Urothelium cell line (cell line): ENCODE measurements around the gene WWOX.
"Not testable (repeated sequence)": the region's sequence is repeated elsewhere in the genome, so short reads cannot be mapped to it uniquely, and the experiment has no call there.

Experiments used
- DNase-seq: peaks from one replicate; pipeline ENCODE4 v3.0.0; 2011; ENCODE audit warnings: low spot score, mixed read lengths
- FAIRE-seq: peaks from 2 replicates; lab custom pipeline; 2011; peaks lifted over from hg19 to GRCh38; lab: Jason Lieb, UNC

Gene WWOX

DNA sequence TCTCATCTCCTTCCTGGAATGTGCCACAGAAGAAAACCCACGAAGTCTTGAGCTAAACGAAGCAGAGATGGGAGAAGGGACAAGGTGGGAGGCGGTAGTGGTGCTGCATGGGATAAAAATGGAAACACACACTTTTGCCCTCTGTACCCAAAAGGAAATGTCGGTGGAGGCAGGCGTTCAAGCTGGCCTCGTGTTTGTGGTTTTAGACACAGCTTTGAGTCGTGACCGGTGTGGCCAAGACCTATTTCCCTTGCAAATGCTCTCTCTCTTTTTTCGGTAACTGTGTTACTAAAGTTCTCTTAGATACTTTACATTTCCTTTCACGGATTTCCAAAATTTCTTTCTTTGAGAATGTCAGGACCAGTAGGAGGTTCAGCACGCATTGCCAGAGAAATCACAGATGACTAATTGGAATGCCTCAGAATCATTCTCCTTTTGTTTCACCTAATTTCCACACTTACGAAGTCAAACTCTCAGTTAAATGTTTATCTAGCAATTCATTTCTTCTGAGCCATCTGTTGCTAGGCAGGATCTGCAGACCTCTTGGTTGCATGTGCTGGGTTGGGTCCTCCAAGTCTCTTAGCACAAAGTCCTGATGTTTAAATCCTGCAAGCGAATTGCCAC is 1088.8 kb downstream of the WWOX start:
- FAIRE-seq (no peak), DNase-seq (no peak)

DNA sequence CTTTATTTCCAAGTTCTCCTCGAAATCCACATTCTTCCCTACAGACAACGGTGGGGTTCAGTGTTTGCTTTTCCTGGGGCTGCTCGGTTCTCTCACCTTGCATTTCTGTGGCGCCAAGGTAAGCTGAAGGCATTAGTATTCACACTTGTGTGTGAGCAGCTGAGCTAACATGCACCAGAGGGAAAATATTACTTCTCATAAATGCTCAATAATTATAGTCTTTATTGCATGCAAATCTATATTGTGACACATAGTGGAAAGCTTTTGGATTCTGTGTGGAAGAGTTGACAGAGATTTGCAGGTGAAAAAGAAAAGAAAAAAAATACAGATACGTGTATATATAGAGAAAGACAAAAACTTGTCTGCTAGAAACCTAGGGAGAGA is 1089.3 kb downstream of the WWOX start:
- DNase-seq: no peak

DNA sequence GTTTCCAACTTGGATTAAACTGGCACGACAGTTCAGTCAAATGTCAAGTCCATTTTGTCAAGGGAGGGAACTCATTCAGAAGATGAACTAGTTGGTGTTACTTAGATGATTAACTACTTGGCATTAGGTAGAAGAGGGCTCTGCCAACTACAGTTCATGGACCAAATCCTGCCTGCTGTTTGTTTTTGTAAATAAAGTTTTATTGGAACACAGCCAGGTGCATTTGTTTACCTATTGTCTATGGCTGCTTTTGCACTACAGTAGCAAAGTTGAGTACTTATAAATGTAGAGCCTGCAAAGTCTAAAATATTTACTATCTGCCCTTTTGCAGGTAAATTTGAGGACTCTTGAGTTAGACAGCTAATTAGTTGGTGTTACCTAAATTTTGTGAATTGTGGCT is 1091.1 kb downstream of the WWOX start:
- DNase-seq (no peak), FAIRE-seq (no peak)

More for the DNA sequence above, 1089.3 kb downstream of the WWOX start:
- no peak for FAIRE-seq

DNA sequence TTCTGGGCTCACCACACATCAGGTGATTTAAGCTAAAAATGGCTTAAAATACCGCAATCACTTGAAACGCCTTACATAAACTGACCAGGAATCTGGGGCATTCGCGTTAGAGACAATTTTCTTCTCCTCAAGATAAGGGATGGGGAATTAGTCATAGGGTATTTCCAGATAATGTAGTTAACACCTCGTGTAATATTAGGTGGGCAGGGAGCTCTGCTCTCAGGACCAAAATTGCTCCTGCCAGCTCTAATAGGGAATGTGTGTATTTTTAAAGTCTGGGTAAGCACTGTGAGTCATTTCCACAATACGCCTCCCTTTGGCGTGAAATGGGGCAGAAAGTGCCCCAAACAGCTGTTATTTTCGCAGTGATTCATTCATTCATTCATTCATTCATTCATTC is 1092.5 kb downstream of the WWOX start:
- FAIRE-seq (no peak), DNase-seq (peak; percentile 36)

DNA sequence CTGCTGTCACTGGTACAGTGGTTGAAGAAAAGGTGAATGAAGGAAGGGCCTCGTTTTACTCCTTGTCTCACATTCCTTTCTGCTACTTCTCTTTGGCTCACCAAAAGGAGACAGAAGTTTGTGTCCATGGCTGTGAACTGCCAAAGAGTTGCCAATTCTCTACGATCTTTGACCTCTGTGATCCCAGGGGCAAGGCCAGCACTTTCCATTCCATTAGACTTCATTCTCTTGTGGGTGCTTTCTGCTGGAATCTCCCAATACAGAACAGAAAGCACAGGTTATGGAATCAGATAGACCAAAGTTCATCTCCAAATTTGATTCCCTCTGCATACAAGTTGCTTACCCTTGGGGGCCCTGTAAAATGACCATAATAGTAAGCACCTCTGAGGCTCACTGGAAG is 1093.5 kb downstream of the WWOX start:
- no peak for DNase-seq
- no peak for FAIRE-seq

DNA sequence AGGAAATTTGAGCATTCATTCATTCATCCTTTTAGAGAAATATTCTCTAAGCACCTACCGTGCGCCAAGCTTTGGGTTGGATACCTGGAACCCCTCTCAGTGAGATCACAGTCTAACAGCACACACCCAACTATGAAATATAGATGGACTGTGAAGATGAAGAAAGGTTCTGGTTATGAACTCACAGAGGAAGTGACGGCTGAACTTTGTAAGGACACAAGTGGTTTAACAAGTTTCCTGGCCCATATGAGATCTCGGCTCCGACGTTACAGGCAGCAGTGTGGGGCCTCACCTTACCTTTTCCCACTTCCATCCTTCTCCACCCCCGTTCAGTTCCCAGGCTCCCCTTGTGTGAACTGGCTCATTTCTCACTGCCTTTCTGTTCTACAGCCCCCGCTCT is 1094.8 kb downstream of the WWOX start:
- no peak for DNase-seq

DNA sequence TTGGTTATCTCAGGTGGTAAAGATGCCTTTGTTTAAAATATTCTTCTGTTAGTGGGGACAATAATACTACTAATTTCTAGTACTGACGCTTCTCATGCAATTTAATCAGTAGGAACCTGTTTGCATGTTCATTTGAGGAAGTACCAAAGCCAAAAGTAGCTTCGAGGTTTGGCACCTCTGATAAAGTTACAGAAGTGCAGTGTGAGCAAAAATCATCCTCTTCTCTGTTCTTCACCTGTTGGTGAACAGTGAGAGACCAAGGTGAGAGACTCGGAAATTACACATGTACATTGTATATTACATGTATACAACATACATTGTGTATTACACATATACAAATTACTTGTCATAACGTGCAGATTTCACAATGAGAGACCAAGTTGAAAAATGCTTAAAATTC is 1096.5 kb downstream of the WWOX start:
- no peak for FAIRE-seq
- no peak for DNase-seq

More for the DNA sequence above, 1094.8 kb downstream of the WWOX start:
- FAIRE-seq: no peak

DNA sequence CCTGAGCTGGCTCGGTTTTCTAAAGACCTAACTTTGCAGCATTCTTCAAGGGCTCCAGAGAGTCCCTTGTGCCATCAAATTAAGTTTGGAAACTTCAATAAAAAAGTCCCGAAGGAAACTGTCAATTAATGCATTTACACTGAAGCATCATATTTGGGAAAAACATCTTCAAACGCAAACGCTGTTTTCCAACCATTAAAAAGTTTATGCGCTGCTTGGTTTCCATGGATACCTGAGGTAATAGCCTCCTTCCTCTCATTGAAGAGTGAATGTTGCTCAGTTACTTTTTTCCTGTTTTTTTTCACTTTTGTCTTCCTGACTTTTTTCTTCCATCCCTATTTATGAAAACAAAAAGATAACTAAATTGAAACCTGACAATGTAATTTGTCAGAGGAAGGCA is 1102.0 kb downstream of the WWOX start:
- DNase-seq (no peak), FAIRE-seq (no peak)

DNA sequence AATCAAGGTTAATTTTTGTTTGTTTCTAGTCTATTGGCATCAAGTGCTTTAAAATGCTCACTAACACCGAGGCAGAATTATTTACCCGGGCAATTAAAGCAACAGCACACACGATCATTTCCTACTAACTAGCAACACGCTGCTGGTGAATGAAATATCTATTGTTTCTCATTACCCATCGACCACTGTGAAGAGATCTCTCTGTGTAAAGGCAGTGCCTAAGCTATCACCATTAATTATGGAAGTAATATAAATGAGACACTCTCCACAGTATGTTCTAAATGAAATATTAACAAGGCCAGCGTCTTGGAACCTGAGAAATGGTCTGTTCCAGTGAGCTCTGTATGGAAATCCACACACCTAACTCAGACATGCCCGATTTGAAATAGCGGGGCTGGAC is 1103.5 kb downstream of the WWOX start:
- no peak for DNase-seq
- FAIRE-seq: no peak

DNA sequence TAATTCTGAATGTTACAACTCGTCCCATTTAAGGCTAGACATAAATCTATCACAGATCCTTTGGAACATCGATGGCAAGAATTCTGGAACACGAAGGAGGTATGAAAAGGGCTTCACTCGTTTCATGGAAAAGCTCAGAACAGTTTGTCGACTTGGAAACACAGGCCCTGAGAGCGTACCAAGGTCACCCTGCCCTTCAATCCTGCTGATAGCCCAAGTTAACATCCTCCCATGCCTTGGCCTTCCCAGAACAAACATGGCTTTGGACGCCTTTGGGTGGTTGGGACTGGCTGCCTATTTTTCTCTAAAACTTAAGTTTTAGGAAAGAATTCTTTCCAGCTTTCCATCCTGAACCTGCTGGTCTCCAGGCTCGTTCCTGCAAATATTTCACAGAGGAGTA is 1105.0 kb downstream of the WWOX start:
- DNase-seq: no peak
- FAIRE-seq: no peak

DNA sequence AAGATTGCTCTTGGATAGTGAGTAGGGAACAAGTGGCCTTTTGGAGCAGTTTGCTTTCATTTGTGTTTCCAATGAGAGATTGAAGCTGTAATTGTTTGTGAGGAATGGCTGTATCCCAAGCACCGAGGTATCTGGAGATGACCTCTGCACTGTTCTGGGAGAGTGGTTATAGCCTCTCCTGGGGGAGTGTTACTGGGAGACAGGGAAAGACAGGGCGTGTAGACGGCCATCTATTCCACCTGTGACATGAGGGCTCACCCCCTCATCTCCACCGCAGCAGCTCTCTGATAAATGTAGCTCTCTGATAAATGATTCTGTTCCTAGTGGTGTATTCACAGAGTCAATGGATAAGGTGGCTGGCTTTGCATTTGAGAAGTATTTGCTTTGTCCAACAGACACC is 1107.4 kb downstream of the WWOX start:
- DNase-seq (no peak), FAIRE-seq (no peak)

DNA sequence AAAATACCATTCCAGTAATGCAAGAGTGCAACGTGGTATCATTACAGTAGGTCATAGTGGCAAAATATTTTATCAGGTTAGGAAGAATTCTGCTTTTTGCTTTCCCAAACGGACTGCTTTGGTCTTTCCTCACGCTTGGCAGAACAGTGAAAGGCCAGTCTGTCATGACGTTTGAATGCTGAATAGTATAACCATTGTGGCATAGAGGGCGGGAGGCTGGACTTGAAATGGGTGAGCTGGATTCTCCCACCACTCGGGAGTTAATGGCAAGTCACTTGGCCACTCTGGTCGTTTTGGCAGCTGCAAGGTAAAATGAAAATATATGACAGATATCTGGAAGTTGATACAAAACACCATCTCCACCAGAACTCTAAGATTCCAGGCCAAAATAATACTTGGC is 1109.9 kb downstream of the WWOX start:
- DNase-seq (no peak), FAIRE-seq (no peak)

DNA sequence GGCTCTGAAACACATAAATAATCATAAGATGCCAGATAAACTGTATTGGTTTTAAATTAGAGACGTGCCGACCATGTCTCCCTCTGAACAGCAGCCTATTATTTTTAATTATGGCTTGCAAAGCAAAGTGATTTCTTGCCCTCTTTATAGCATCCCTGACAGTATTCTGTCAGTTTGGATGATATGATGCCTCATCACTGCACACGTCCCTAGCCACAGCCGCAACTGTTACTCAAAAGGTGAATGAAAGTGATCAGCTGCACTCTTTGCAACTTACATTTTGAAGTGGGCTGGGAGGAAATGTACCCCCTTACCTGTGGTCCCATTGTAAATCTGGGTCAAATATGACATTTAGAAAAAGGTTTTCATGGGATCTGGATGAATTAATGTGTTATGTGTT is 1111.2 kb downstream of the WWOX start:
- DNase-seq: no peak
- FAIRE-seq: no peak

DNA sequence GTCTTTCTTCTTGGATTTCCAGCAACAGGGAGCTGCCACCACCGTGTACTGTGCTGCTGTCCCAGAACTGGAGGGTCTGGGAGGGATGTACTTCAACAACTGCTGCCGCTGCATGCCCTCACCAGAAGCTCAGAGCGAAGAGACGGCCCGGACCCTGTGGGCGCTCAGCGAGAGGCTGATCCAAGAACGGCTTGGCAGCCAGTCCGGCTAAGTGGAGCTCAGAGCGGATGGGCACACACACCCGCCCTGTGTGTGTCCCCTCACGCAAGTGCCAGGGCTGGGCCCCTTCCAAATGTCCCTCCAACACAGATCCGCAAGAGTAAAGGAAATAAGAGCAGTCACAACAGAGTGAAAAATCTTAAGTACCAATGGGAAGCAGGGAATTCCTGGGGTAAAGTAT is 1112.1 kb downstream of the WWOX start:
- FAIRE-seq (no peak), DNase-seq (no peak)

DNA sequence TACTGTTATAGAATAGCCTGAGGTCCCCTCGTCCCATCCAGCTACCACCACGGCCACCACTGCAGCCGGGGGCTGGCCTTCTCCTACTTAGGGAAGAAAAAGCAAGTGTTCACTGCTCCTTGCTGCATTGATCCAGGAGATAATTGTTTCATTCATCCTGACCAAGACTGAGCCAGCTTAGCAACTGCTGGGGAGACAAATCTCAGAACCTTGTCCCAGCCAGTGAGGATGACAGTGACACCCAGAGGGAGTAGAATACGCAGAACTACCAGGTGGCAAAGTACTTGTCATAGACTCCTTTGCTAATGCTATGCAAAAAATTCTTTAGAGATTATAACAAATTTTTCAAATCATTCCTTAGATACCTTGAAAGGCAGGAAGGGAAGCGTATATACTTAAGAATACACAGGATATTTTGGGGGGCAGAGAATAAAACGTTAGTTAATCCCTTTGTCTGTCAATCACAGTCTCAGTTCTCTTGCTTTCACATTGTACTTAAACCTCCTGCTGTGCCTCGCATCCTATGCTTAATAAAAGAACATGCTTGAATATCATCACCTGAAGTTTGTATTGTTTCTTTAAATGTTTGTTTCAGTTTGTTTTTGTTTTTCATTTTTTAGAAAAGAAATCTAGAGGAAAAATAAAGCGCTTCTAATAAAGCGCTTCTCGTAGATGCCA is 1112.8 kb downstream of the WWOX start:
- DNase-seq: no peak
- no peak for FAIRE-seq

DNA sequence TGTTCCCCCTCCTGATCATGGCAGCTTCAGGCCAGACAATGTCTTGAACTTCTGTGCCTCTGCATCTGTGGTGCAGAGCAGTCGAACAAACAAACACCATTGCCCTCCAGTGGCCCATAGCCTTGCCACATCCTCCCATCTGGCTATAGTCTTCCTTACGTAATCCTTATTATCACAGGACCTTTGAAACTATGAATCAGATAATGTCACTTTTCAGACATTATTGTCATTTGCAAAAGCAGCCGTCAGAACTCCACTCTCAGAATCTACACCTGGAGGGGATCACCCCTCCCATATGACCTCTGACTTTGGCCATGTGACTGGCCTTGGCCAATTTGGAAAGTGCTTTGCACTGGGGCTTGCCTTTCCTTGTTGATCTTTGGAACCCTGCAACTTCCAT is 1113.8 kb downstream of the WWOX start:
- FAIRE-seq (no peak), DNase-seq (no peak)

DNA sequence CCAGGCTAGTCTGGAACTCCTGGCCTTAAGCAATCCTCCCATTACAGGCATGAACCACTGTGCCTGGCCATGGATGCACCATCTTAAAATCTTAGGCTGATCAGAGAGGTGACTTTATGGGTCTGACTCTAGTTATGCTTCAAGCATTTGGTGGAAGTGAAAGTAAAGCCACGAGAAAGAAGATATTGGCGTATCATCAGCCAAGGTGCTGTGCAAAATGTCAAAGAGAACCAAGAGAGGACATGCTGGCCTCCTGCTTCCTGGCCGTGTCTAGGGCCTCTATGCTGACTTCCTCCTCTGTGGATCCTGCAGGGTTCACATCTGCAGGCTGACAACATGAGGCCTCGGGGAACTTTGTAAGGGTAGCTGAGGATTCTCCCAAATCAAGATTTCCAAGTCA is 1115.8 kb downstream of the WWOX start:
- no peak for FAIRE-seq
- no peak for DNase-seq

DNA sequence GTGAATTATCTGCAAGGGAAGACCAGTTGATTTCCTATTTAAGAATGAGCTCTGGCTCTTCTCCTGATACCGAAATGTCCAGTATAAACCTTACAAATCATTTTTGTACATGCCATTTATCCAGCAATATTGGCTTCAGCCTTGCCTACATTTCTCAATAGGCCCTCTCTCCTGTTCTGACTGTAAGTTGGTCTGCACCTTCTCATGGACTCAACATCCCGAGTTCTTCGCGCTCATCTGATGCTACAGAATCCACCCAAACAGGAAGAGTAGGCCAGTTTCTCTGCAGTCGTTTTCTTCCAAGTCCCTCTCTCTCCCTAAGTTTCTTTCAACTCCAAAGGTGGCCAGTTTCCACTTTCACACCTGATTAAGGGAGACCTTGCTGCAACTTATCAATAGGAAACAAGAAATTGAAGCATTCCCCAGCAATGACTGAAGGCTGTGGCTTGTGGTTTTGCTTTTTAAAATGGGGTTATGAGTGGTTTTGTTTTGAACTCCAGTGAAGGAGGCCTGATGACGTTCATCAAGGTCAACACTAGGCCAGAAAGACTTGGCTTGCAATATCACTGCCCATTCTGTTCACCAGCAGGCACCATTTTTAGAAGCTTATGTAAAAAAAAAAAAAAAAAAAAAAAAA is 1118.0 kb downstream of the WWOX start:
- FAIRE-seq (no peak), DNase-seq (peak; percentile 49)

DNA sequence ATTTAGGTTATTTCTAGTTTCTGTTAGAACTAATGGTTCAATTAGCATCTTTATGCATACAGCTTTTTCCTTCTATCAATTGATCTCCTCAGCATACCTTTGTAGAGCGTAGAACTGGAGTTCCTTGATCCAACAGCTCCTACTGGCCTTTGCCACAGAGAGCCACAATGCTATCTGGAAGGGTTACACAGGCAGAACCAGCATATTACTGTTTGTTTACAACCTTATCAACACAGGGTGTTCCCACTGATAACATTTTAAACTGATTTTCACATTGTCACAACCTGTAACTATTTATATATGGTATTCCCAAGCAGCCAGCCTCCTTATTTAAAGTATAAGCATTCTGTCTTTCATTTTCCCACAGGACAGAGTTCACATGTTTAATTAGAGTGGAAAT is 1118.9 kb downstream of the WWOX start:
- no peak for DNase-seq
- no peak for FAIRE-seq

DNA sequence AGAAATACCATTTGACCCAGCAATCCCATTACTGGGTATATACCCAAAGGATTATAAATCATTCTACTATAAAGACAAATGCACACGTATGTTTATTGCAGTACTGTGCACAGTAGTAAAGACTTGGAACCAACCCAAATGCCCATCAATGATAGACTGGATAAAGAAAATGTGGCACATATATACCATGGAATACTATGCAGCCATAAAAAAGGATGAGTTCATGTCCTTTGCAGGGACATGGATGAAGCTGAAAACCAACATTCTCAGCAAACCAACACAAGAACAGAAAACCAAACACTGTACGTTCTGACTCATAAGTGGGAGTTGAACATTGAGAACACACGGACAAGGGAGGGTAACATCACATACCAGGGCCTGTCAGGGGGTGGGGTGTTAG is 1126.5 kb downstream of the WWOX start:
- not testable (repeated sequence) for DNase-seq, FAIRE-seq

DNA sequence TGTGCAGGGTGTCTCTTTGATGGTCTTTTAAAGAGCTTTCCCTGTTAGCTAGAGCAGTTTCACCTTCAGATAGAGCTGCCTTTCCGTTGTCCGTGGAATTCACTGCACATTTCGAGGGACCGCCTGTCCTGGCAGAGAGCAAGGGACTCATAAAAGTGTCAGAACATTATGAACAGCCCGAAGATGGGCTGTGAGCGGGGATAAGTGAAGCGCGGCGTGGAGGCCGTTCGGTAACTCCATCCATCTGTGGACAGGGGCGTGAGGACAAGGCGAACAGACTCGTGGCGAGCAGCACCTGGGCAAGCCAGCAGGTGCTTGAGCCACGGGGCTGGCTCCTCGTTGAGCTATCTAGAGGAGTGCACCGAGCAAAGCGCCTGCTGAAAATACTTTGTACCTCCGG is 1129.9 kb downstream of the WWOX start:
- no peak for FAIRE-seq
- no peak for DNase-seq

DNA sequence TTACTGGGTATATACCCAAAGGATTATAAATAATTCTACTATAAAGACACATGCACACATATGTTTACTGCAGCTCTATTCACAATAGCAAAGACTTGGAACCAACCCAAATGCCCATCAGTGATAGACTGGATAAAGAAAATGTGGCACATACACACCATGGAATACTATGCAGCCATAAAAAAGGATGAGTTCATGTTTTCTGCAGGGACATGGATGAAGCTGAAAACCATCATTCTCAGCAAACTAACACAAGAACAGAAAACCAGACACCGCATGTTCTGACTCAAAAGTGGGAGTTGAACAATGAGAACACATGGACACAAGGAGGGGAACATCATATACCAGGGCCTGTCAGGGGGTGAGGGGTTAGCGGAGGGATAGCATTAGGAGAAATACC is 1146.2 kb downstream of the WWOX start:
- DNase-seq, FAIRE-seq: not testable (repeated sequence)
